HL-60 (cell line): Measurements from ENCODE around the gene PHTF1.
A peak's percentile ranks its signal among the peaks of the same experiment; 100 is the strongest.

Source experiments
- DNase-seq, 2 experiments: peaks; one replicate each; pipeline ENCODE4 v3.0.0-alpha.2; 2010 to 2020; ENCODE audit warnings: low read depth in 1 of 2, low spot score in 1 of 2
- H3K27ac ChIP-seq: fragments of 250-450 bp; sonication (Bioruptor Pico); replicated peaks from 2 replicates; pipeline ENCODE4 v1.5.1; 2020; ENCODE audit warnings: mild to moderate bottlenecking, moderate library complexity
- H3K27me3 ChIP-seq: fragments of 250-450 bp; sonication (Bioruptor Pico); 2 replicates; pipeline ENCODE4 v1.5.1; 2021; ENCODE audit warnings: mild to moderate bottlenecking, moderate library complexity; ENCODE audit not compliant: insufficient read depth, poor library complexity, severe bottlenecking
- H3K4me3 ChIP-seq: replicated peaks from 2 replicates; pipeline ENCODE4 v1.5.1; 2011; ENCODE audit warnings: mild to moderate bottlenecking, control low read depth, low read length; ENCODE audit not compliant: insufficient read depth
- GABPA ChIP-seq: IDR thresholded peaks from 2 replicates; pipeline ENCODE4 v1.6.1; 2012; ENCODE audit warnings: low read depth
- POLR2AphosphoS5 ChIP-seq: IDR thresholded peaks from 2 replicates; pipeline ENCODE4 v1.6.1; 2012; ENCODE audit warnings: low read depth
- SPI1 ChIP-seq: IDR thresholded peaks from 2 replicates; pipeline ENCODE4 v1.6.1; 2012; ENCODE audit warnings: low read depth, mild to moderate bottlenecking, borderline replicate concordance
- TF ChIP-seq, protein P1 (sequence below): IDR thresholded peaks from 2 replicates; pipeline ENCODE4 v1.6.1; 2012; ENCODE audit warnings: low read depth; ENCODE audit not compliant: insufficient replicate concordance
- TF ChIP-seq, protein P2 (sequence below): IDR thresholded peaks from one replicate; pipeline ENCODE4 v1.5.1; 2011; ENCODE audit warnings: low read length, control low read depth, inconsistent platforms; ENCODE audit not compliant: insufficient read depth

The PHTF1 gene

GRCh38 chr1:113786069-113786468 lies 26.8 kb upstream of the PHTF1 start:
- TF ChIP-seq, protein P1, sequence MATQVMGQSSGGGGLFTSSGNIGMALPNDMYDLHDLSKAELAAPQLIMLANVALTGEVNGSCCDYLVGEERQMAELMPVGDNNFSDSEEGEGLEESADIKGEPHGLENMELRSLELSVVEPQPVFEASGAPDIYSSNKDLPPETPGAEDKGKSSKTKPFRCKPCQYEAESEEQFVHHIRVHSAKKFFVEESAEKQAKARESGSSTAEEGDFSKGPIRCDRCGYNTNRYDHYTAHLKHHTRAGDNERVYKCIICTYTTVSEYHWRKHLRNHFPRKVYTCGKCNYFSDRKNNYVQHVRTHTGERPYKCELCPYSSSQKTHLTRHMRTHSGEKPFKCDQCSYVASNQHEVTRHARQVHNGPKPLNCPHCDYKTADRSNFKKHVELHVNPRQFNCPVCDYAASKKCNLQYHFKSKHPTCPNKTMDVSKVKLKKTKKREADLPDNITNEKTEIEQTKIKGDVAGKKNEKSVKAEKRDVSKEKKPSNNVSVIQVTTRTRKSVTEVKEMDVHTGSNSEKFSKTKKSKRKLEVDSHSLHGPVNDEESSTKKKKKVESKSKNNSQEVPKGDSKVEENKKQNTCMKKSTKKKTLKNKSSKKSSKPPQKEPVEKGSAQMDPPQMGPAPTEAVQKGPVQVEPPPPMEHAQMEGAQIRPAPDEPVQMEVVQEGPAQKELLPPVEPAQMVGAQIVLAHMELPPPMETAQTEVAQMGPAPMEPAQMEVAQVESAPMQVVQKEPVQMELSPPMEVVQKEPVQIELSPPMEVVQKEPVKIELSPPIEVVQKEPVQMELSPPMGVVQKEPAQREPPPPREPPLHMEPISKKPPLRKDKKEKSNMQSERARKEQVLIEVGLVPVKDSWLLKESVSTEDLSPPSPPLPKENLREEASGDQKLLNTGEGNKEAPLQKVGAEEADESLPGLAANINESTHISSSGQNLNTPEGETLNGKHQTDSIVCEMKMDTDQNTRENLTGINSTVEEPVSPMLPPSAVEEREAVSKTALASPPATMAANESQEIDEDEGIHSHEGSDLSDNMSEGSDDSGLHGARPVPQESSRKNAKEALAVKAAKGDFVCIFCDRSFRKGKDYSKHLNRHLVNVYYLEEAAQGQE, result no peak
- no peak for TF ChIP-seq SPI1
- TF ChIP-seq, protein P2, sequence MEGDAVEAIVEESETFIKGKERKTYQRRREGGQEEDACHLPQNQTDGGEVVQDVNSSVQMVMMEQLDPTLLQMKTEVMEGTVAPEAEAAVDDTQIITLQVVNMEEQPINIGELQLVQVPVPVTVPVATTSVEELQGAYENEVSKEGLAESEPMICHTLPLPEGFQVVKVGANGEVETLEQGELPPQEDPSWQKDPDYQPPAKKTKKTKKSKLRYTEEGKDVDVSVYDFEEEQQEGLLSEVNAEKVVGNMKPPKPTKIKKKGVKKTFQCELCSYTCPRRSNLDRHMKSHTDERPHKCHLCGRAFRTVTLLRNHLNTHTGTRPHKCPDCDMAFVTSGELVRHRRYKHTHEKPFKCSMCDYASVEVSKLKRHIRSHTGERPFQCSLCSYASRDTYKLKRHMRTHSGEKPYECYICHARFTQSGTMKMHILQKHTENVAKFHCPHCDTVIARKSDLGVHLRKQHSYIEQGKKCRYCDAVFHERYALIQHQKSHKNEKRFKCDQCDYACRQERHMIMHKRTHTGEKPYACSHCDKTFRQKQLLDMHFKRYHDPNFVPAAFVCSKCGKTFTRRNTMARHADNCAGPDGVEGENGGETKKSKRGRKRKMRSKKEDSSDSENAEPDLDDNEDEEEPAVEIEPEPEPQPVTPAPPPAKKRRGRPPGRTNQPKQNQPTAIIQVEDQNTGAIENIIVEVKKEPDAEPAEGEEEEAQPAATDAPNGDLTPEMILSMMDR, result no peak
- TF ChIP-seq GABPA, result no peak
- TF ChIP-seq POLR2AphosphoS5, result no peak
- Histone ChIP-seq H3K27me3 (no peaks in the 10 kb centered on the region), H3K27ac (peak overlapping the region; percentile 73), H3K4me3 (no peak overlapping the region)
- no peak for DNase-seq

DNA sequence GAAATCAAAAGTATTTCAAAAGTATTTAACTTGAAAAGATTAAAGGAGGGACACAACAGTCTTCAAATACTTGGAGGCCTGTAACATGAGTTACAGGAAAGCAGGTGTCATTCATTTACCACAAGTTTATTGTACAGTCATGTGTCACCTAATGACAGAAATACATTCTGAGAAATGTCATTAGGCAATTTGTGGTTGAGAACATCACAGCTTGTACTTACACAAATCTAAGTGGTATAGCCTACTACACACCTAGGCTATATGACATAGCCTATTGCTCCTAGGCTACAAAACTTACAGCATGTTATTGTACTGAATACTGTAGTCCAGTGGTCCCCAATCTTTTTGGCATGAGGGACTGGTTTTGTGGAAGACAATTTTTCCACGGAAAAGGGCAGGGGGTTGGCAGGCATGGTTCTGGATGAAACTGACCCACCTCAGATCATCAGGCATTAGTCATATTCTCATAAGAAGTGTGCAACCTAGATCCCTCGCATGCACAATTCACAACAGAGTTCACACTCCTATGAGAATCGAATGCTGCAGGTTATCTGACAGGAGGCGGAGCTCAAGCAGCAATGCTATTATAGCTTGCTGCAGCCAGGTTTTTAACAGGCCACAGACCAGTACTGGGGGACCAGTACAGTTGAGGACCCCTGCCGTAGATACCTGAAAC lies 25.0 kb upstream of the PHTF1 start:
- TF ChIP-seq, protein P1, result no peak
- TF ChIP-seq, protein P2, result no peak
- no peak for TF ChIP-seq GABPA
- TF ChIP-seq SPI1, result no peak
- TF ChIP-seq POLR2AphosphoS5, result no peak
- no peaks in the 10 kb centered on the region for H3K27me3 ChIP-seq
- DNase-seq, result peak; percentile 47 to 75
- no peak overlapping the region for H3K4me3 ChIP-seq
- peak overlapping the region; percentile 73 for H3K27ac ChIP-seq

DNA sequence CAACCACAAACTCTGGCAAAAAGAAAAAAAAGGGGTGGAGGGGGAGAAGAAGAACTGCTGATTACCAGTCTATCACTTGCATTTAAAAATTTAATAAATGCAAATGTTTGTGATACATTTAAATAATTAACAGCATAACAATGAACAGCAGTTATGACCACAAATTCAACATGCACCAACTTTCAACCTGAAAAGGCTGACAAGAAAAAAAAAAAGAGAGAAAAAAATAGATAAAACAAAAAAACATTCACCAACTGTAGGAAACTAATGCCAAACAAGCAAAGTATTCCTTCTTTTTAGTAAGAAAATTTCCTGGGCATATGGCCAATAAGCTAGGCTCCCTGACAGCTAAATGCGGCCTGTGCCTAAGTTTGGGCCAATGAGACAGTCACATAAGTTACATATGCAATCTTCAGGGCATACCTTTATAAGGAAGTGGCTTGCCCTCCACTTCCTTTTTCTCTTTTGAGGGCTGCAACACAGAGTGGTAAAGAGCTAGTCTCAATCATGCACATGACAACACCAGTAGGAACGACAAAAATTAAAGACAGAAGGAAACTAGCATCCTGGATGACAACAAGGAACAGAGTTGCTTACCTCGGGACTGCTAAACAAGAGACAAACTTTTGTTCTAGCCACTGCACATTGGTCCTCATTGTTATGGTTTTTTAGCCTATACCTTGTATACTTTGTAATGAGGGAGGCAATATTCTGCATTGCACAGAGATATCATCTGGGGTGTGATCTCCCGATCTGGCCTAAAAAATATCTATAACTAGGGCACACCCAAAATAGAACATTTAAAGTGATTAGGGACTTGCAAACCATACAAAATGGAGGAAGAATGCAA lies 24.2 kb upstream of the PHTF1 start:
- peak overlapping the region; percentile 73 for H3K27ac ChIP-seq
- DNase-seq, result peak; percentile 90 to 93

More for the DNA sequence above, 24.2 kb upstream of the PHTF1 start:
- Histone ChIP-seq H3K27me3 (no peaks in the 10 kb centered on the region), H3K4me3 (no peak overlapping the region)
- peak; percentile 100 for TF ChIP-seq SPI1
- peak; percentile 54 for TF ChIP-seq POLR2AphosphoS5
- TF ChIP-seq, protein P2, result no peak
